HCT116 (cell line): ENCODE measurements around the gene NAB1. TPM values are rescaled to one million over a fixed set of nuclear protein-coding genes. Genes with fewer than 3 reads are reported as not detected.

Source experiments
- ATAC-seq: fragments of 200-7000 bp; cut with Tn5 transposase; 2 replicates; pipeline ENCODE4 v1.9.1; 2020; ENCODE audit warnings: mild to moderate bottlenecking, moderate library complexity
- BruUV-seq: library from RNA; stranded (reverse); fragments of 400-500 nt; replicated peaks from 2 replicates; lab custom pipeline; 2021; lab: Mats Ljungman, UMichigan
- CTCF ChIA-PET: fragments of 300-600 bp; sonication (Branson Sonifier 250); formaldehyde crosslinking; loops from one replicate; lab custom pipeline; 2021; ENCODE audit warnings: antibody characterized with exemption; lab: Charles Lee
- POLR2A ChIA-PET: fragments of 300-600, 350-600 bp; sonication (Branson Sonifier 250); formaldehyde crosslinking; loops from one replicate; lab custom pipeline; 2021; ENCODE audit warnings: antibody characterized with exemption; lab: Charles Lee
- RAD21 ChIA-PET, 2 experiments: fragments of 300-600 bp; sonication (Branson Sonifier 250); formaldehyde crosslinking; loops; one replicate each; lab custom pipeline; 2023; ENCODE audit warnings: low total read pairs in 2 of 2; ENCODE audit not compliant: uncharacterized antibody in 2 of 2, unreplicated experiment in 2 of 2, low non-redundant PET in 1 of 2; lab: Charles Lee
- DNase-seq: peaks from one replicate; pipeline ENCODE4 v3.0.0-alpha.2; 2010; ENCODE audit warnings: low read depth, low spot score
- H2AFZ ChIP-seq: fragments of 200-600 bp; shearing (Covaris generic), sonication (generic); 2 replicates; pipeline ENCODE4 v1.6.1; 2017; ENCODE audit warnings: low read depth, mixed run types, mixed read lengths, antibody characterized with exemption, low read length; ENCODE audit not compliant: poor library complexity, severe bottlenecking
- H3K27ac ChIP-seq: 2 replicates; pipeline ENCODE4 v1.5.1; 2012; ENCODE audit warnings: low read depth, low read length
- H3K27me3 ChIP-seq: fragments of 200-600 bp; sonication (generic); 2 replicates; pipeline ENCODE4 v1.6.1; 2016; ENCODE audit warnings: mixed run types, low read length, mixed read lengths; ENCODE audit not compliant: insufficient read depth
- H3K36me3 ChIP-seq, 2 experiments: fragments of 200-500 bp in 1 of 2; fragments of 200-600 bp in 1 of 2; sonication (Bioruptor generic) in 1 of 2; sonication (generic) in 1 of 2; 2 replicates each; pipeline versions ENCODE4 v1.5.1 to v1.6.1; 2014 to 2016; ENCODE audit warnings: low read length in 2 of 2, inconsistent platforms in 1 of 2, mixed read lengths in 1 of 2, mixed run types in 1 of 2; ENCODE audit not compliant: insufficient read depth in 2 of 2, control insufficient read depth in 1 of 2
- H3K4me1 ChIP-seq, 2 experiments: fragments of 200-600 bp in 1 of 2; sonication (generic) in 1 of 2; 2 replicates each; pipeline versions ENCODE4 v1.5.1 to v1.6.1; 2012 to 2017; ENCODE audit warnings: low read length in 2 of 2, inconsistent platforms in 1 of 2, mild to moderate bottlenecking in 1 of 2, mixed read lengths in 1 of 2, mixed run types in 1 of 2, moderate library complexity in 1 of 2; ENCODE audit not compliant: insufficient read depth in 2 of 2, control insufficient read depth in 1 of 2
- H3K4me2 ChIP-seq: fragments of 200-600 bp; sonication (generic); 2 replicates; pipeline ENCODE4 v1.6.1; 2017; ENCODE audit warnings: mixed run types, low read length, mixed read lengths
- H3K4me3 ChIP-seq, 2 experiments: fragments of 200-600 bp in 1 of 2; sonication (generic) in 1 of 2; replicated peaks in 1 of 2; 2 replicates each; pipeline ENCODE4 v1.5.1; 2011 to 2016; ENCODE audit warnings: low read length in 2 of 2, control low read depth in 1 of 2, low read depth in 1 of 2, mild to moderate bottlenecking in 1 of 2, mixed read lengths in 1 of 2, mixed run types in 1 of 2
- H3K79me2 ChIP-seq: fragments of 200-600 bp; sonication (generic); 2 replicates; pipeline ENCODE4 v1.6.1; 2017; ENCODE audit warnings: mild to moderate bottlenecking, mixed run types, low read length, moderate library complexity, mixed read lengths; ENCODE audit not compliant: insufficient read depth
- H3K9ac ChIP-seq: fragments of 200-600 bp; sonication (generic); 2 replicates; pipeline ENCODE4 v1.6.1; 2016; ENCODE audit warnings: low read length, mixed read lengths
- H3K9me2 ChIP-seq: fragments of 200-600 bp; sonication (generic), shearing (Covaris generic); 2 replicates; pipeline ENCODE4 v1.6.1; 2017; ENCODE audit warnings: mixed run types, mild to moderate bottlenecking, moderate library complexity; ENCODE audit not compliant: insufficient read depth
- H3K9me3 ChIP-seq, 2 experiments: fragments of 200-500 bp in 1 of 2; fragments of 200-600 bp in 1 of 2; sonication (Bioruptor generic) in 1 of 2; sonication (generic) in 1 of 2; 2 replicates each; pipeline ENCODE4 v1.6.1; 2014 to 2017; ENCODE audit warnings: low read length in 2 of 2, mixed read lengths in 2 of 2, inconsistent platforms in 1 of 2, low read depth in 1 of 2, mild to moderate bottlenecking in 1 of 2, mixed run types in 1 of 2, moderate library complexity in 1 of 2; ENCODE audit not compliant: control insufficient read depth in 1 of 2, insufficient read depth in 1 of 2
- H4K20me1 ChIP-seq: fragments of 200-600 bp; sonication (generic), shearing (Covaris generic); 2 replicates; pipeline ENCODE4 v1.6.1; 2017; ENCODE audit warnings: mixed run types, mild to moderate bottlenecking, moderate library complexity; ENCODE audit not compliant: insufficient read depth
- EGR1 ChIP-seq: IDR thresholded peaks from 2 replicates; pipeline ENCODE4 v1.6.1; 2012; ENCODE audit warnings: low read depth
- ELF1 ChIP-seq: IDR thresholded peaks from 2 replicates; pipeline ENCODE4 v1.6.1; 2012; ENCODE audit warnings: low read depth, borderline replicate concordance
- MAX ChIP-seq: IDR thresholded peaks from 2 replicates; pipeline ENCODE4 v1.6.1; 2012
- SRF ChIP-seq: IDR thresholded peaks from 2 replicates; pipeline ENCODE4 v1.6.1; 2012; ENCODE audit warnings: low read depth
- TCF7L2 ChIP-seq: IDR thresholded peaks from 2 replicates; pipeline ENCODE4 v1.7.0; 2011; ENCODE audit warnings: borderline replicate concordance, inconsistent platforms; ENCODE audit not compliant: insufficient read depth, insufficient read length; ENCODE audit errors: extremely low read depth
- YY1 ChIP-seq: IDR thresholded peaks from 2 replicates; pipeline ENCODE4 v1.6.1; 2011; ENCODE audit warnings: low read length, low read depth, moderate library complexity, mild to moderate bottlenecking; ENCODE audit not compliant: insufficient replicate concordance; ENCODE audit errors: extremely low read depth
- intact Hi-C: fragments of 100-400 bp; cut with micrococcal nuclease; formaldehyde crosslinking; loops from 2 replicates; pipeline ENCODE4 v1.10.0; 2022
- total RNA-seq: library from RNA; stranded (reverse); gene quantifications from one replicate; pipeline ENCODE4 v1.2.1, GENCODE V29; 2021; ENCODE audit not compliant: unreplicated experiment

Gene NAB1
- total RNA-seq, 1 experiment from 2014 or later: 43.8 TPM

GRCh38 chr2:190740449-190740848 is 91.6 kb downstream of the NAB1 start:
- H3K27me3 ChIP-seq: no peaks in the 10 kb centered on the region
- TF ChIP-seq TCF7L2: no peak
- TF ChIP-seq YY1: no peak
- TF ChIP-seq EGR1: no peak
- TF ChIP-seq MAX: no peak
- TF ChIP-seq SRF: no peak
- no peak for TF ChIP-seq ELF1
- TF ChIP-seq, all 23 proteins: peak for 0
- RAD21 ChIA-PET: no interaction called here
- no peak overlapping the region for H3K4me3 ChIP-seq
- H3K9ac ChIP-seq: no peak overlapping the region
- no peak for ATAC-seq
- H2AFZ ChIP-seq: no peak overlapping the region
- intact Hi-C loops: no loop called here
- no peaks in the 10 kb centered on the region for H4K20me1 ChIP-seq
- H3K9me3 ChIP-seq: 0 out of 4 replicates have a peak, but pooled peaks cover 0 to 6% of the 10 kb centered on the region in 2 experiments
- no peaks in the 10 kb centered on the region for H3K4me1 ChIP-seq
- CTCF ChIA-PET: no interaction called here
- H3K36me3 ChIP-seq: no peaks in the 10 kb centered on the region
- H3K27ac ChIP-seq: no peak overlapping the region
- BruUV-seq: no TSS peak
- POLR2A ChIA-PET: no interaction called here
- H3K79me2 ChIP-seq: no peaks in the 10 kb centered on the region
- no peak for DNase-seq
- no peaks in the 10 kb centered on the region for H3K9me2 ChIP-seq
- no peak overlapping the region for H3K4me2 ChIP-seq

Other genes starting within 250 kb of the NAB1 start
- 18.6 TPM for gene MFSD6, start 240.7 kb upstream of the NAB1 start, total RNA-seq
- gene NEMP2, start 114.4 kb upstream of the NAB1 start, total RNA-seq: 8.6 TPM
- gene GLS, start 231.7 kb downstream of the NAB1 start, total RNA-seq: 97.4 TPM